Measurements from ENCODE around the gene BCAS3. TPM values are rescaled to one million over a fixed set of nuclear protein-coding genes. Genes with fewer than 3 reads are reported as not detected.

The BCAS3 gene
- total RNA-seq, 2 experiments from 2014 or later = 5.1 to 6.9 TPM

GRCh38 chr17:61369751-61370150 lies 692.1 kb downstream of the BCAS3 start:
- CTCF ChIA-PET = no interaction called here
- no peaks in the 10 kb centered on the region for H3K27me3 Mint-ChIP-seq
- H3K36me3 Mint-ChIP-seq (ENCODE audit: low read depth) = no peaks in the 10 kb centered on the region

GRCh38 chr17:61371179-61371578 lies 693.5 kb downstream of the BCAS3 start:
- ChIA-PET CTCF (no interaction called here), POLR2A (no interaction called here)
- intact Hi-C loops (cut with micrococcal nuclease) = no loop called here
- no peak for ATAC-seq
- no peak for TF ChIP-seq CTCF (IDR thresholded peaks at IDR 0.05)
- no peak overlapping the region for H3K4me3 Mint-ChIP-seq
- H3K27me3 Mint-ChIP-seq = no peaks in the 10 kb centered on the region
- no peaks in the 10 kb centered on the region for H3K4me1 Mint-ChIP-seq (ENCODE audit: low read depth)
- no peaks in the 10 kb centered on the region for H3K9me3 Mint-ChIP-seq
- no peak for DNase-seq
- H3K27ac Mint-ChIP-seq = no peak overlapping the region
- no peaks in the 10 kb centered on the region for H3K36me3 Mint-ChIP-seq (ENCODE audit: low read depth)

More at GRCh38 chr17:61369751-61370150, 692.1 kb downstream of the BCAS3 start:
- POLR2A ChIA-PET = no interaction called here
- TF ChIP-seq CTCF (IDR thresholded peaks at IDR 0.05) = no peak
- ATAC-seq (no peak), DNase-seq (no peak)
- Mint-ChIP-seq H3K27ac (no peak overlapping the region), H3K4me3 (no peak overlapping the region), H3K4me1 (ENCODE audit: low read depth) (no peaks in the 10 kb centered on the region), H3K9me3 (no peaks in the 10 kb centered on the region)
- intact Hi-C loops (cut with micrococcal nuclease) = no loop called here

GRCh38 chr17:61371606-61372005 lies 694.0 kb downstream of the BCAS3 start:
- DNase-seq (no peak), ATAC-seq (no peak)
- intact Hi-C loops (cut with micrococcal nuclease) = no loop called here
- POLR2A ChIA-PET = no interaction called here
- no peak overlapping the region for H3K4me3 Mint-ChIP-seq
- CTCF ChIA-PET = no interaction called here
- no peaks in the 10 kb centered on the region for H3K9me3 Mint-ChIP-seq
- no peak for TF ChIP-seq CTCF (IDR thresholded peaks at IDR 0.05)
- no peaks in the 10 kb centered on the region for H3K27me3 Mint-ChIP-seq
- H3K27ac Mint-ChIP-seq = no peak overlapping the region
- H3K4me1 Mint-ChIP-seq (ENCODE audit: low read depth) = no peaks in the 10 kb centered on the region
- no peaks in the 10 kb centered on the region for H3K36me3 Mint-ChIP-seq (ENCODE audit: low read depth)

GRCh38 chr17:61372436-61372835 lies 694.8 kb downstream of the BCAS3 start:
- DNase-seq (no peak), ATAC-seq (no peak)
- CTCF ChIA-PET = no interaction called here
- intact Hi-C loops (cut with micrococcal nuclease) = no loop called here
- Mint-ChIP-seq H3K4me3 (no peak overlapping the region), H3K9me3 (no peaks in the 10 kb centered on the region), H3K27me3 (no peaks in the 10 kb centered on the region), H3K27ac (no peak overlapping the region), H3K36me3 (ENCODE audit: low read depth) (no peaks in the 10 kb centered on the region), H3K4me1 (ENCODE audit: low read depth) (no peaks in the 10 kb centered on the region)
- POLR2A ChIA-PET = no interaction called here
- no peak for TF ChIP-seq CTCF (IDR thresholded peaks at IDR 0.05)

- TF ChIP-seq CTCF (IDR thresholded peaks at IDR 0.05) = no peak
- Mint-ChIP-seq H3K27me3 (no peaks in the 10 kb centered on the region), H3K27ac (no peak overlapping the region), H3K36me3 (ENCODE audit: low read depth) (no peaks in the 10 kb centered on the region), H3K4me1 (ENCODE audit: low read depth) (no peaks in the 10 kb centered on the region), H3K4me3 (no peak overlapping the region), H3K9me3 (no peaks in the 10 kb centered on the region)
- CTCF ChIA-PET = interaction anchor here (1.2 kb wide), 1 partner anchor 13 kb away, joined by 3 read pairs; no protein-coding TSS in a partner anchor
- no peak for DNase-seq
- POLR2A ChIA-PET = no interaction called here
- ATAC-seq = no peak
- intact Hi-C loops (cut with micrococcal nuclease) = no loop called here
Measured at GRCh38 chr17:61376931-61377838, 699.5 kb downstream of the BCAS3 start.

Measured in activated CD8-positive, alpha-beta T cell treated with anti-CD3 and anti-CD28 coated beads for 36 hours (primary cell).